Keratinocyte (primary cell): ENCODE results near the gene KIAA1217.

Experiments used
- EZH2 ChIP-seq: IDR thresholded peaks from one replicate; pipeline ENCODE4 v1.6.1; 2012; ENCODE audit warnings: inconsistent platforms, mild to moderate bottlenecking, low read length, moderate library complexity
- TF ChIP-seq, protein P1 (sequence below), 3 experiments: IDR thresholded peaks in 1 of 3; conservative IDR thresholded peaks in 1 of 3; optimal IDR thresholded peaks in 1 of 3; 2 replicates in 2 of 3; 3 replicates in 1 of 3; pipeline versions ENCODE3 to v1.5.1; 2011; ENCODE audit warnings: low read length in 3 of 3, mild to moderate bottlenecking in 3 of 3, moderate library complexity in 2 of 3, control low read depth in 1 of 3, inconsistent platforms in 1 of 3; ENCODE audit not compliant: insufficient read depth in 2 of 3; ENCODE audit errors: extremely low read depth in 1 of 3

DNA sequence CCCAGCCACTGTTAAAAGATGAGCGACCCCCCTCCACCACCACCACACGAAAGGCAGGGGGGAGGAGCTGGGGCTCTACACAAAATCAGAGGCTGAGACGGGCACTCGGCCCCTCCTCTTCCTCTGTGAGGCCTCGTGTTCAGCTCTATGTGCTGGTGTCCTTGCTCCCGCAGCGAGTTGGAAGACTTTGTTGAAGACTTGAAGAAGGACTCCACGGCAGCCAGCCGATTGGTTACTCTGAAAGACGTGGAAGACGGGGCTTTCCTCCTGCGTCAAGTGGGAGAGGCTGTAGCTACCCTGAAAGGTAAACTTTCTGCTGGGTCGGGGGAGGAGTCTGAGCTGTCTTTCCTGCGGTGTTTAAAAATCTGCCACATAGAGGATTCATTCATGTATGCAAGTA lies 311.0 kb downstream of the KIAA1217 start:
- TF ChIP-seq, protein P1, sequence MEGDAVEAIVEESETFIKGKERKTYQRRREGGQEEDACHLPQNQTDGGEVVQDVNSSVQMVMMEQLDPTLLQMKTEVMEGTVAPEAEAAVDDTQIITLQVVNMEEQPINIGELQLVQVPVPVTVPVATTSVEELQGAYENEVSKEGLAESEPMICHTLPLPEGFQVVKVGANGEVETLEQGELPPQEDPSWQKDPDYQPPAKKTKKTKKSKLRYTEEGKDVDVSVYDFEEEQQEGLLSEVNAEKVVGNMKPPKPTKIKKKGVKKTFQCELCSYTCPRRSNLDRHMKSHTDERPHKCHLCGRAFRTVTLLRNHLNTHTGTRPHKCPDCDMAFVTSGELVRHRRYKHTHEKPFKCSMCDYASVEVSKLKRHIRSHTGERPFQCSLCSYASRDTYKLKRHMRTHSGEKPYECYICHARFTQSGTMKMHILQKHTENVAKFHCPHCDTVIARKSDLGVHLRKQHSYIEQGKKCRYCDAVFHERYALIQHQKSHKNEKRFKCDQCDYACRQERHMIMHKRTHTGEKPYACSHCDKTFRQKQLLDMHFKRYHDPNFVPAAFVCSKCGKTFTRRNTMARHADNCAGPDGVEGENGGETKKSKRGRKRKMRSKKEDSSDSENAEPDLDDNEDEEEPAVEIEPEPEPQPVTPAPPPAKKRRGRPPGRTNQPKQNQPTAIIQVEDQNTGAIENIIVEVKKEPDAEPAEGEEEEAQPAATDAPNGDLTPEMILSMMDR (optimal IDR thresholded peaks at IDR 0.05 in 1 of 3, IDR thresholded peaks at IDR 0.05 in 1 of 3, conservative IDR thresholded peaks at IDR 0.05 in 1 of 3; ENCODE audit: extremely low read depth in 1 of 3, insufficient read depth in 2 of 3, low read length in 3 of 3), result no peak
- TF ChIP-seq EZH2, result no peak
